ENCODE data around the gene SETD1B.

- TF ChIP-seq POLR2AphosphoS5 (IDR thresholded peaks at IDR 0.05; ENCODE audit: low read depth, low read length), result peak; percentile 35
- no peak for TF ChIP-seq POLR2A (IDR thresholded peaks at IDR 0.05; ENCODE audit: low read depth, low read length)
Observed at GRCh38 chr12:121796855-121797751, 6.7 kb upstream of the SETD1B start.

All from GM12892 (cell line).